GM18519 (cell line): ENCODE data around the gene RPS13.
A peak's percentile ranks its signal among the peaks of the same experiment; 100 is the strongest.
"Not testable (repeated sequence)": the region's sequence is repeated elsewhere in the genome, so short reads cannot be mapped to it uniquely, and the experiment has no call there.

ENCODE experiments used
- ATAC-seq: cut with Tn5 transposase; IDR thresholded peaks from one replicate; pipeline ENCODE4 v1.9.1; 2021; ENCODE audit warnings: mild to moderate bottlenecking, moderate library complexity; ENCODE audit not compliant: unreplicated experiment, low FRiP score

RPS13 gene

GRCh38 chr11:17077520-17078401 is at the start of gene RPS13:
TSS of gene RPS13 (minus strand) at chr11:17077667. CDS start at chr11:17077641, 26 bp downstream.
- peak; percentile 97 for ATAC-seq

- no peak for ATAC-seq
Measured at GRCh38 chr11:17121981-17122380, 44.5 kb upstream of the RPS13 start.

- no peak for ATAC-seq
Measured at GRCh38 chr11:17117262-17117661, 39.8 kb upstream of the RPS13 start.

- ATAC-seq, result no peak
Measured at GRCh38 chr11:17116117-17116516, 38.6 kb upstream of the RPS13 start.

- ATAC-seq, result not testable (repeated sequence)
Measured at GRCh38 chr11:17107745-17108144, 30.3 kb upstream of the RPS13 start.

GRCh38 chr11:17105404-17106040 is 28.1 kb upstream of the RPS13 start:
- ATAC-seq, result not testable (repeated sequence)

- ATAC-seq, result no peak
Measured at GRCh38 chr11:17102462-17102861, 25.0 kb upstream of the RPS13 start.

- ATAC-seq, result no peak
Measured at GRCh38 chr11:17098658-17099057, 21.2 kb upstream of the RPS13 start.

GRCh38 chr11:17098038-17098437 is 20.6 kb upstream of the RPS13 start:
- ATAC-seq, result no peak

GRCh38 chr11:17085976-17086375 is 8.5 kb upstream of the RPS13 start:
- not testable (repeated sequence) for ATAC-seq

- ATAC-seq, result no peak
Measured at GRCh38 chr11:17077240-17077519, 287 bp downstream of the RPS13 start.

- no peak for ATAC-seq
Measured at GRCh38 chr11:17076517-17077239, 789 bp downstream of the RPS13 start.

- ATAC-seq, result no peak
Measured at GRCh38 chr11:17075506-17075905, 2.0 kb downstream of the RPS13 start.

GRCh38 chr11:17073370-17074027 is 4.0 kb downstream of the RPS13 start:
- ATAC-seq, result no peak

GRCh38 chr11:17067417-17067816 is 10.1 kb downstream of the RPS13 start:
- no peak for ATAC-seq

GRCh38 chr11:17066691-17067090 is 10.8 kb downstream of the RPS13 start:
- ATAC-seq, result no peak

GRCh38 chr11:17063171-17064002 is 14.1 kb downstream of the RPS13 start:
- no peak for ATAC-seq

- ATAC-seq, result not testable (repeated sequence)
Measured at GRCh38 chr11:17051146-17051545, 26.3 kb downstream of the RPS13 start.

GRCh38 chr11:17048491-17048890 is 29.0 kb downstream of the RPS13 start:
- ATAC-seq, result not testable (repeated sequence)

GRCh38 chr11:17046690-17047089 is 30.8 kb downstream of the RPS13 start:
- ATAC-seq, result no peak
